NCI-H187 treated with DMSO at 0.1 percent for 48 hours (cell line): Measurements from ENCODE around the gene LEKR1.

ENCODE experiments used
- DNase-seq: peaks from one replicate; lab custom pipeline; 2025; lab: John Stamatoyannopoulos, UW

The LEKR1 gene

GRCh38 chr3:156983559-156983958 lies 157.4 kb downstream of the LEKR1 start:
- DNase-seq, result no peak

- DNase-seq, result no peak
Observed at GRCh38 chr3:156985711-156986110, 159.6 kb downstream of the LEKR1 start.

- no peak for DNase-seq
Observed at GRCh38 chr3:156987946-156988345, 161.8 kb downstream of the LEKR1 start.

GRCh38 chr3:156997351-156997750 lies 171.2 kb downstream of the LEKR1 start:
- DNase-seq, result no peak

GRCh38 chr3:157001221-157001957 lies 175.2 kb downstream of the LEKR1 start:
- no peak for DNase-seq

GRCh38 chr3:157021679-157022078 lies 195.5 kb downstream of the LEKR1 start:
- no peak for DNase-seq

GRCh38 chr3:157023226-157023625 lies 197.1 kb downstream of the LEKR1 start:
- no peak for DNase-seq

GRCh38 chr3:157026091-157026490 lies 199.9 kb downstream of the LEKR1 start:
- DNase-seq, result no peak

GRCh38 chr3:157027861-157028745 lies 201.9 kb downstream of the LEKR1 start:
- DNase-seq, result no peak

GRCh38 chr3:157029365-157029790 lies 203.2 kb downstream of the LEKR1 start:
- DNase-seq, result no peak

GRCh38 chr3:157030712-157031111 lies 204.6 kb downstream of the LEKR1 start:
- no peak for DNase-seq

- DNase-seq, result no peak
Observed at GRCh38 chr3:157033001-157033400, 206.8 kb downstream of the LEKR1 start.

- DNase-seq, result no peak
Observed at GRCh38 chr3:157040456-157040855, 214.3 kb downstream of the LEKR1 start.

GRCh38 chr3:157042226-157042625 lies 216.1 kb downstream of the LEKR1 start:
- no peak for DNase-seq

GRCh38 chr3:157043771-157044170 lies 217.6 kb downstream of the LEKR1 start:
- no peak for DNase-seq

- no peak for DNase-seq
Observed at GRCh38 chr3:157045238-157045850, 219.2 kb downstream of the LEKR1 start.

- no peak for DNase-seq
Observed at GRCh38 chr3:157046520-157046919, 220.4 kb downstream of the LEKR1 start.

- no peak for DNase-seq
Observed at GRCh38 chr3:157051055-157051454, 224.9 kb downstream of the LEKR1 start.

- DNase-seq, result no peak
Observed at GRCh38 chr3:157051591-157051990, 225.4 kb downstream of the LEKR1 start.

- DNase-seq, result no peak
Observed at GRCh38 chr3:157056035-157056434, 229.9 kb downstream of the LEKR1 start.

GRCh38 chr3:157058392-157059071 lies 232.4 kb downstream of the LEKR1 start:
- DNase-seq, result no peak

- no peak for DNase-seq
Observed at GRCh38 chr3:157059181-157059580, 233.0 kb downstream of the LEKR1 start.
